Activated naive CD4-positive, alpha-beta T cell treated with anti-CD3 and anti-CD28 coated beads for 36 hours (primary cell): Measurements from ENCODE around the gene DIRAS1. TPM values are rescaled to one million over a fixed set of nuclear protein-coding genes. Genes with fewer than 3 reads are reported as not detected.

Experiments used
- CTCF ChIA-PET: fragments of 350-600 bp; sonication (Branson Sonifier 250); formaldehyde crosslinking; loops from one replicate; lab custom pipeline; 2021; ENCODE audit warnings: antibody characterized with exemption; lab: Charles Lee
- DNase-seq: peaks from one replicate; pipeline ENCODE4 v3.0.0-alpha.2; 2020
- H3K27ac Mint-ChIP-seq: one replicate; pipeline ENCODE4 v1.8.0; 2021; ENCODE audit warnings: mild to moderate bottlenecking, mixed read lengths
- H3K27me3 Mint-ChIP-seq: one replicate; pipeline ENCODE4 v1.8.0; 2021; ENCODE audit warnings: low read depth, mixed read lengths
- H3K36me3 Mint-ChIP-seq: one replicate; pipeline ENCODE4 v1.8.0; 2021; ENCODE audit warnings: low read depth, mixed read lengths
- H3K4me1 Mint-ChIP-seq: one replicate; pipeline ENCODE4 v1.8.0; 2021; ENCODE audit warnings: low read depth, mixed read lengths
- H3K4me3 Mint-ChIP-seq: one replicate; pipeline ENCODE4 v1.8.0; 2021; ENCODE audit warnings: mild to moderate bottlenecking, moderate library complexity, mixed read lengths
- H3K9me3 Mint-ChIP-seq: one replicate; pipeline ENCODE4 v1.8.0; 2021; ENCODE audit warnings: mixed read lengths
- intact Hi-C: fragments of 100-400 bp; cut with micrococcal nuclease; formaldehyde crosslinking; loops from one replicate; pipeline ENCODE4 v1.15.1; 2023
- total RNA-seq, 2 experiments: library from RNA; stranded (reverse); gene quantifications; one replicate each; pipeline ENCODE4 v1.2.3, GENCODE V29; 2021

DIRAS1 gene
- total RNA-seq, 2 experiments from 2014 or later, result 0.07 to 0.24 TPM

DNA sequence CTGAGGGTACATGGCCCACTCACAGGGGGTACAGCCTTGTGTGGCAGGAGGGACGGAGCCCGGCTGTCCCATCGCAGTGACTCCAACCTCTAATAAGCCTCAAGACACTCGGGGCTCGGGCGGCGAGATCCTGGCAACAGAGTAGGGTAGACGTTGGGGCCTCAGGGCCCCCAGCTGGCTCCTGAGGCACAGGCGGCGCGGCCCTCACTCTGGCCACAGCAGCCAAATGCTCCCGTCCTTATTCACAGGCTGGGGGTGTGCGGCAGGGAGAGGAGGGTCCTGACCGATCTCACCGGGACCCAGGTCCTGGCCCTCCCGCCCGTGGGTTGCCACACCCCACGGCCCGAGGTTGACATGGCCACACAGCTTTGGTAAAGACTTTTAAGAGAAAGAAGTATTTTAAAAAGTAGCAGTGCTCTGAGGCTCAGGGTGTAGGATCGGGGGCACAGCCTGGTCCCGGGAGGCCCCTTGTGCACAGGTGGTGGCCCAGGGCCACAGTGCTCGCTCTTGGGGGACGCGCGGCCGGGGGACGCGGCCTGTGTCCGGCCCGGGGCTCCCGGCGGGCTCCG, 11.1 kb upstream of the DIRAS1 start:
- CTCF ChIA-PET, result no interaction called here
- no peak for DNase-seq
- Mint-ChIP-seq H3K4me1 (peaks cover 6% of the 10 kb centered on the region), H3K9me3 (no peaks in the 10 kb centered on the region), H3K27me3 (no peaks in the 10 kb centered on the region), H3K36me3 (peaks cover 15% of the 10 kb centered on the region), H3K27ac (no peak overlapping the region), H3K4me3 (no peak overlapping the region)
- intact Hi-C loops, result no loop called here

DNA sequence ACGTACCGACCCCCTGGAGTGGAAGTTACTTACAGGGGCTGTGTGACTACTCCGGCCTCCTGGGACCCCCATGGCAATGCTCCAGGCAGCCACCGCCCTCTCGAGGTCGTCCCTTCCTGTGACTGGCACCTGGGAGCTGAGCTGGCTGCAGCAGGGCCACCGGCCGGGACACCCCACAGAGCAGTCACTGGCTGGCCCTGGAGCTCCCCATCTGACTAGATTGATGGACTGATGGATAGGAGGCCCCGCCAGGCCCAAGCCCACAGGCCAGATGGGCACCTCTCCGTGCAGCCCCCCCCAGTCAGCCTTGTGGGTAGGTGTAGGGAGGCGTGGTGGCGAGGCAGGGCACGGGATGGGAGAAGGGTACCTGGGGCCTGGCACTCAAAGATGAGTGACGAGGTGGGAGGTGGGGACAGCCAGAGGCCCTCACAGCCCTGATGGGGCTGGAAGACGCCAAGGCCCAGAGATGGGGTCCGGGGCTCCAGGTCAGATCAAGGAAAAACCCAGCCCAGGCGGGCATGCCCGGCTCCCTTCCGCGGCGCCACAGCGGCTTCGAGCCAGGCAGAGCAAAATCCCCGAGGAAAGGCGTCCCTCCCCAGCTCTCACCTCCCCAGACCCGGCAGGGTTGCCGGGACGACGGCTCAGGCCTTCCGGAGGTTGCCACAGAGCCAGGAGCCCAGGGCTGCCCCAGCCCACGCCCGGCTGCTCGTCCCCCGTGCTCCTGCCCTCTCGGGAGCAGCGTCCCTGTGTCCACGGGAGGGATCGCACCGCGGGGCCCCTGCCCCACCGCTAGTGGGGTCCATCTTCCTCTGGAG, 10.2 kb upstream of the DIRAS1 start:
- no peak overlapping the region for H3K4me3 Mint-ChIP-seq
- DNase-seq, result no peak
- CTCF ChIA-PET, result no interaction called here
- no peaks in the 10 kb centered on the region for H3K9me3 Mint-ChIP-seq
- intact Hi-C loops, result no loop called here
- H3K36me3 Mint-ChIP-seq, result peaks cover 8% of the 10 kb centered on the region
- H3K27me3 Mint-ChIP-seq, result peaks cover 3% of the 10 kb centered on the region
- peaks cover 4% of the 10 kb centered on the region for H3K4me1 Mint-ChIP-seq
- no peak overlapping the region for H3K27ac Mint-ChIP-seq

DNA sequence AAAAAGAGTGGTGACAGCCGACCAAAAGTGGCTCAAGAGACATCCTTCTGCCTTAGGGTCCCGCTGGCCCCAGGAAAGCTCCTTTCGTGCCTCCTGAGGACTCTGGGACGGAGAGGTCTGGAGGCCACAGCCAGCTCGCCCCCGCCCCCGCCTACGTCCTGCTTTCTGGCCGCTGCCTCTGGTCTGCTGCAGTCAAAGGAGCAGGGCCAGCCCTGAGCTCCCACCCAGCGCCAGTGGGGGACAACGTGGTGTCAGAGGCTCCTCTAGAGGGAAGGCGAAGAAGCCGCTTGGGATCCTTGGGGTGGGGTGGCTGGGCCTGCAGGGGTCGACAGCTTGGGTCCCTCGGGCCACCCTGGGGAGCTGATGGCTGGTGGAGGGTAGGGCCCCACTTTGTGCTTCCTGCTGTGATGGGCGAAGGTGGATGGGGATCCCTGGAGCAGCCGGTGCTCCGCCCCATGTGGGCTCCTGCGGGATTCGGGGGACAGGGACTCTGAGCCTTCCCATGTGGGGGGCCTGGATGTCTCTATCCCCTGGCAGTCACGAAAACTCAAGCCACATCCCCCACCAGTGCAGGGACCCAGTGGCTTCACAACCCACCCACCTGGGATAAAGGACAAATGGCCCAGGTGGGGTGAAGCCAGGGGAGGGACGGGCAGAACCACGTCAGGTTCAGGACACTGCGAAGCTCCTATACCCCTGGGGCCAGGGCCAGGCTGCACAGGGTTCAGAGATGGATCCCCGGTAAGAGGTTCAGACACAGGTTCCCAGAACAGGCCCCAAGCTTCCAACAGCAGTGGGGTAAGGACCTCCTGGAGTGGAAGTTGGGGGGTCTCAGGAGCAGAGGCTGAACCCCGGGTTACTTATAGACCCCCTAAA, 9.0 kb upstream of the DIRAS1 start:
- intact Hi-C loops, result no loop called here
- CTCF ChIA-PET, result no interaction called here

DNA sequence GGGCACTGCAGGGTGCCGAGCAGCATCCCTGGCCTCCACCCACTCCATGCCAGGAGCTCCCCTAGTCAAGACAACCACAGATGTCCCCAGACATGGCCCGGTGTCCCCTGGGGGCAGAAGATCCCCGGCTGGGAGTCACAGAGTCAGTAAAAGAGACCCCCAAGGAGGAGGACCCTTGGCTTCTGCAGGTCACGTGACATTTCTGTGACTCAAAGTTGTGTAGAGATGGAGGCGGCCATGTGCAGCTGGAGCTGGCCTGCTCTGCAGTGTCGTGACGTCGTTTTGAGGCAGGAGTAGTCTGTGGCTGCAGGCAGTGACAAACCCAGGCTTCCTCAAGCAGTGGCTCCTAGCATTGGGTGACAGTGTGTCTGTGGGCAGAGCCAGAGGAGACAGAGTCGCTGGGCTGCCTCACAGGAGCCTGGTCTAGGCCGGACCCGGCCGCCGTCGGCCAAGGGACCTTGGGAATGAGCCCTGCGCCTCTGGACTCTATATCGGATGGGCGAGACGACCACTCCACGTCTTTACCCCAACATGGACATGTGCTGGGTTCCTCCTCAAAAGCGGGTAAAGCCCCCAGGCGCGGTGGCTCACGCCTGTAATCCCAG, 7.7 kb upstream of the DIRAS1 start:
- H3K27me3 Mint-ChIP-seq, result peaks cover 13% of the 10 kb centered on the region
- H3K4me1 Mint-ChIP-seq, result peaks cover 2% of the 10 kb centered on the region
- DNase-seq, result no peak
- H3K36me3 Mint-ChIP-seq, result peaks cover 3% of the 10 kb centered on the region
- no peak overlapping the region for H3K4me3 Mint-ChIP-seq
- CTCF ChIA-PET, result no interaction called here
- no peak overlapping the region for H3K27ac Mint-ChIP-seq
- intact Hi-C loops, result no loop called here
- H3K9me3 Mint-ChIP-seq, result no peaks in the 10 kb centered on the region

More for the DNA sequence above, 9.0 kb upstream of the DIRAS1 start:
- Mint-ChIP-seq H3K9me3 (no peaks in the 10 kb centered on the region), H3K4me1 (peaks cover 2% of the 10 kb centered on the region), H3K27me3 (peaks cover 7% of the 10 kb centered on the region), H3K27ac (no peak overlapping the region), H3K36me3 (peaks cover 3% of the 10 kb centered on the region), H3K4me3 (no peak overlapping the region)
- no peak for DNase-seq

DNA sequence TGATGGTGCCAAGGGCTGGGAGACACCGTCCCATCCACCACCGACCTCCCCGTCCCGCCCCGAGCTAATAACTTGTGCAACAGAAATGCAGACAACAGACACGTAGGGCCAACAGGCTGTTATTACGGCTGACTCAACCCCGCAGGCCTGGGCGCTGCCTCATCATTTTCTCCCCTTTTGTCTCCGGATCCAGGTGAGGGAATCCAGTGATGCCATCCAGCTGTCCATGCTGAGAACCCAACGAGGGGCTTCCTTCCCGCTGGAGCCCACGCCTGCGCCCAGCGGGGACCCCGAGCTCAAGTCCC, 6.4 kb upstream of the DIRAS1 start:
- DNase-seq, result no peak
- no peak overlapping the region for H3K27ac Mint-ChIP-seq
- intact Hi-C loops, result no loop called here
- no peak overlapping the region for H3K4me3 Mint-ChIP-seq
- H3K27me3 Mint-ChIP-seq, result peaks cover 13% of the 10 kb centered on the region
- H3K4me1 Mint-ChIP-seq, result peaks cover 2% of the 10 kb centered on the region
- no peaks in the 10 kb centered on the region for H3K9me3 Mint-ChIP-seq
- no peaks in the 10 kb centered on the region for H3K36me3 Mint-ChIP-seq
- CTCF ChIA-PET, result interaction anchor here (1.0 to 1.2 kb wide), 2 partner anchors 21 to 79 kb away, joined by 3 read pairs; no protein-coding TSS in a partner anchor

DNA sequence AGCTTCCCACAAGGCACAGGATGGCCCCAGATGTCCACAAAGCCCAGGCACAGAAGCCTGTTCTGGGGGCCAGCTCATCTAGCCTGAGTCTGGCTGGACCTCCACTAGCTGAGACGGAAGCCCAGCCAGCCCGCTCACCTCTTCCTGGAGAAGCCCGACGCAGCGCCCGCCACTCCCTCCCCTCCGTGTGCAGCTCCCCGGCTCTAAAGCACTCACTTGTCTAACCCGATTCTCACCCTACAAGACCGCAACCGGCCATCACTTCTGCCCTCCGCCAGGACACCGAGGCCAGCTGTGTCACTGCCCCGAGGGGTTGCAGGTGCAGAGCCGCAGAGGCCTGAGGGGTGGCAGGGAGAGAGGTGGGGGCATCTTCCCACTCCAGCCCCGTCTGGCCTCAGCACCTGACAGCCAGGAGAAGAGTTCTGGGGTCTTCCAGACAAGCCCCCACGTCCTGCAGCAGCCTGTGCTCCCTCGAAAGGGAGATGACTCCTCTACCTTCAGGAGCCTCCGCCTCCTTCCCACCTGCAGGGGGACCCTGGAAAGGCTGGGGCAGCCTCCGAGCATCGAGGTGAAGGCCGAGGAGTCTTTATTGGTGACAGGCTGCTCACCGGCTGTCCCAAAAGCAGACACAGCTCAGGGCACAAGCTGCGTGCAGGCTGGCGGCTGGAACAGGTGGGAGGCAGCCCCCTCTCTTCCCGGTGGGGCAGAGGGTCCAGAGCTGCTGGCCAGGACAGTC, 5.9 kb upstream of the DIRAS1 start:
- DNase-seq, result no peak
- Mint-ChIP-seq H3K9me3 (no peaks in the 10 kb centered on the region), H3K4me3 (no peak overlapping the region), H3K27me3 (peaks cover 17% of the 10 kb centered on the region), H3K36me3 (no peaks in the 10 kb centered on the region), H3K27ac (no peak overlapping the region), H3K4me1 (peaks cover 2% of the 10 kb centered on the region)
- CTCF ChIA-PET, result interaction anchor here (1.0 to 1.2 kb wide), 2 partner anchors 22 to 79 kb away, joined by 3 read pairs; no protein-coding TSS in a partner anchor
- intact Hi-C loops, result no loop called here

DNA sequence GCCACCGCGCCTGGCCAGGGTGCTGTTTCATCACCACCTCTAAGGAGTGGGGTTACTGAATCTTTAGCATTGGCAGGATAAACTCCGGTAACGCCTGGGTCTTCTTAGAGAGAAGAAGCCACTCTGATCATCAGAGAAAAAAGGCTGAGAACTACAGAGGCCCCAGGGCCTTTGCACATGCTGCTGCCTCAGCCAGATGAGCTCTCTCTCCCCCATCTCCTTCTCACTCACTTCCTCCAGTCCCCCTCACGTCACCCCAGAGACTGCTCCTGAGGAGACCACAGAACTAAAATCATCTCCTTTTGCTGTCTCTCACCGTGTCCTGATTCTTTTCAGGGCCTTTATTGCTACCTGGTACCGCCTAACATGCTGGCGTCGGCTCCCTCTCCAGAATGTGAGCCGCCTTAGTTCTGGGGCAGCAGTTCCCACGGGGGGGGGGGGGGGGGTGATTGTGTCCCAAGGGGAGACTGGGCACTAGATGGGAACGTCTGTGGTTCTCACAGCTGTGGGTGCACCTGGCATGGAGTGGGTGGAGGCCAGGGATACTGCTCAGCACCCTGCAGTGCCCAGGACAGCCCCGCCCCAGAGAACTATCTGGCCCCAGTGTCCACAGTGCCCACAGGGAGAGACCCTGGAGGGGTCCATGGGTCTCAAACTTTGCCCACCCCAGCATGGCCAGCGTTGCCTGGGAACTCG, 5.1 kb upstream of the DIRAS1 start:
- Mint-ChIP-seq H3K4me1 (peaks cover 2% of the 10 kb centered on the region), H3K9me3 (no peaks in the 10 kb centered on the region), H3K4me3 (no peak overlapping the region), H3K36me3 (no peaks in the 10 kb centered on the region), H3K27ac (no peak overlapping the region), H3K27me3 (peaks cover 23% of the 10 kb centered on the region)
- CTCF ChIA-PET, result interaction anchor here (1.2 kb wide), 1 partner anchor 78 kb away, joined by 3 read pairs; no protein-coding TSS in a partner anchor
- intact Hi-C loops, result no loop called here
- DNase-seq, result no peak

DNA sequence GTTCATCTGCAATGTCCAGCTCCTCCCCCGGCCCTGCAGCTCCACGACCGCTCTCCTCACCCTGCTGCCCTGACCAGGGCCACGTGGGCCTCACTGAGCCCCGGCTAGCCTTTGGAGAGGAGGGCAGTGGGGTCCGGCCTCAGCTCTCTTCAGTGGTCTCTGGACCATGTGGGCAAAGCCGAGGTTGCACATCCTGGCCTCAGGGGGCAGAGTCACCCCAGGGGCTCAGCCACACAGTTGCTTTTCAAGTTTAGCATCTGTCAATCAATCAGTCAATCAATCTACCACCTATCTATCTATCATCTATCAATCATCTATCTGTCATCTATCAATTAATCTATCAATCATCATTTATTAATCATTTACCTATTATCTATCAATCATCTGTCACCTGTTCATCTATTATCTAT, 3.0 kb upstream of the DIRAS1 start:
- H3K4me1 Mint-ChIP-seq, result peaks cover 5% of the 10 kb centered on the region
- H3K4me3 Mint-ChIP-seq, result no peak overlapping the region
- H3K36me3 Mint-ChIP-seq, result no peaks in the 10 kb centered on the region
- DNase-seq, result no peak
- no peaks in the 10 kb centered on the region for H3K9me3 Mint-ChIP-seq
- intact Hi-C loops, result no loop called here
- CTCF ChIA-PET, result no interaction called here
- peaks cover 31% of the 10 kb centered on the region for H3K27me3 Mint-ChIP-seq
- H3K27ac Mint-ChIP-seq, result no peak overlapping the region

DNA sequence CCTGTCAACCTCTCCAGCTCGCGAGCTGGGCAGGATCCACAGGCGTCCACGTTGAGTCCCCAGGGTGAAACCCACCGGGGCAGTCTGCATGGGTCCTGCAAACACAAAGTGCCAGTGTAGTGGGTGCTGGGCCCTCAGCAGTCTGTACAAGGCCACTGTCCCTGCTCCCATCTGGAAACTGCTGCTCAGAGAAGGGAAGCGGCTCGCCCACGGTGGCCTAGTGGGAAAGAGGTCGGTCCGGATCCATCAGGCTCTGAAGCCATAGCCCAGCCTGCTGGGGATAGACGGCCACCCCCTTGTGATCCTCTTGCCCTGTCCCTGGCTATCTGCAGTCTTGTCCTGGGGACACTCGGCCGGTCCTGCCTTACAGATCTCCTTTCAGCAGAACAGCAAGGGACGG, 2.6 kb upstream of the DIRAS1 start:
- no peak for DNase-seq
- Mint-ChIP-seq H3K4me1 (peaks cover 5% of the 10 kb centered on the region), H3K27me3 (peaks cover 31% of the 10 kb centered on the region), H3K36me3 (no peaks in the 10 kb centered on the region), H3K27ac (no peak overlapping the region), H3K9me3 (no peaks in the 10 kb centered on the region), H3K4me3 (no peak overlapping the region)
- intact Hi-C loops, result no loop called here
- CTCF ChIA-PET, result no interaction called here

DNA sequence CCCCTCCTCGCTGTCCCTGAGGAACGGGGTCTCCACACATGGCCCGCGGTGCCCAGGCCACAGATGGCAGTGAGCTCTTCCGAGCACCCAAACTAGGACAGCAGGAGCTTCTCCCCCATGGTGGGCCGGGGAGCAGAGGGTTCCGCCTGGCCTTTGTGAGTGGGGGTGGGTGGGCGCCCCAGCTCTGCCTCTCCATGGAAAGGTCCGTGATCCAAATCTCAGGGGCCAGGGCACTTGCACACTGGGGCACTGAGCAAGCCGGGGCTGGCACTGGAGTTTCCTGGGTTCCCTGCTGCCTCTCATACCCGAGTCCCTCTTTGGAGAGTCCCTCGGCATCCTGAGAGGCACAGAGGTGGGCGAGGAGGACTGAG, 2.2 kb upstream of the DIRAS1 start:
- Mint-ChIP-seq H3K9me3 (no peaks in the 10 kb centered on the region), H3K4me1 (peaks cover 5% of the 10 kb centered on the region), H3K36me3 (no peaks in the 10 kb centered on the region), H3K27me3 (peaks cover 31% of the 10 kb centered on the region), H3K27ac (no peak overlapping the region), H3K4me3 (no peak overlapping the region)
- no peak for DNase-seq
- intact Hi-C loops, result no loop called here
- CTCF ChIA-PET, result interaction anchor here (1.1 kb wide), 1 partner anchor 75 kb away, joined by 3 read pairs; no protein-coding TSS in a partner anchor

DNA sequence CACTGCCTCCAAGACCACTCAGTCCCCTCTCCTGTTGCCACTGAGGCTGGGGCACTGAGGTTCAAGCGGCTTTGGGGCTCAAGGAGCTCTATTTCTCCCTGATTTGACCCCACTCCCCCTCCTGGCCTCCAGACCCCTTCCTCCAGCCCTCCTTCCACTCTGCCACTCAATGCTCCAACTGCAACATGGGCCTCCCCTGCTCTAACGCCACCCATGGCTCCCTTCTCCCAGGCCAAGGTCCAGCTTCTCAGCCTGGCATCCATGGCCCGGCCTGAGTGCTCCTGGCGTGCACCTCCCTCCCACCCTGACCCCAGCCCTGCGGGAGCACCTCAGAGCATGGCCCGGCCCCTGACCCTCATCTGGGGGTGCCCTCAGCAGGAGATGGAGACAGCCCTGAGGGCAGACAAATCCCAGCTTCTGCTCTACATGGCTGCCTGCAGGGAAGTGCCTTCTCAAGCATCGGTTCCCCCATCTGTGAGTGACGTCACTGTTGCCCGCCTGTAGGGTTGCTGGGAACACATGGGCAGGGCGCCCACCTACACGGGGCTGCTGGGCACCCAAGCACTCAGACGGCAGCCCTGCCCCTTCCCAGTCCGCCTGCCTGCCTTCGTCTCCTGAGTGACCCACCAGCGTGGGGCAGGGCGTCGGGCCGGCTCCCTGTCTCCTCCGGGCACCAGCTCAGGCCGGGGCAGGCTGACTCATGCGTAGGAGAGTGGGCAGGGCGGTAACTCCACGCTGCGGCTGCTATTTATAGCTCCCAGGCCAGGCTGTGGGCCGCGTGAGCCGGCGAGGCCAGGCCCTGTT, 1.6 kb upstream of the DIRAS1 start:
- H3K9me3 Mint-ChIP-seq, result no peaks in the 10 kb centered on the region
- no peak overlapping the region for H3K27ac Mint-ChIP-seq
- DNase-seq, result no peak
- CTCF ChIA-PET, result interaction anchor here (1.1 kb wide), 1 partner anchor 74 kb away, joined by 3 read pairs; no protein-coding TSS in a partner anchor
- H3K36me3 Mint-ChIP-seq, result no peaks in the 10 kb centered on the region
- H3K4me1 Mint-ChIP-seq, result peaks cover 5% of the 10 kb centered on the region
- intact Hi-C loops, result no loop called here
- H3K27me3 Mint-ChIP-seq, result peaks cover 33% of the 10 kb centered on the region
- no peak overlapping the region for H3K4me3 Mint-ChIP-seq
